ENCODE data around the gene HS3ST3B1. TPM values are rescaled to one million over a fixed set of nuclear protein-coding genes. Genes with fewer than 3 reads are reported as not detected.

The HS3ST3B1 gene
- total RNA-seq, 1 experiment from 2014 or later: 3.8 TPM

- TF ChIP-seq CTCF (IDR thresholded peaks at IDR 0.05; ENCODE audit: unreplicated experiment): peak; percentile 96
- Mint-ChIP-seq H3K4me3 (ENCODE audit: unreplicated experiment) (peak overlapping the region; percentile 90), H3K9me3 (ENCODE audit: unreplicated experiment) (no peaks in the 10 kb centered on the region), H3K27me3 (ENCODE audit: insufficient read depth, unreplicated experiment) (no peaks in the 10 kb centered on the region), H3K36me3 (ENCODE audit: insufficient read depth, unreplicated experiment) (peaks cover 8% of the 10 kb centered on the region), H3K27ac (ENCODE audit: low read depth, unreplicated experiment) (peak overlapping the region; percentile 39), H3K4me1 (ENCODE audit: insufficient read depth, unreplicated experiment) (peaks cover 13% of the 10 kb centered on the region)
- DNase-seq (ENCODE audit: unreplicated experiment): peak; percentile 86
- ChIA-PET CTCF (interaction anchor here (0.5 to 3.6 kb wide), 32 partner anchors 9 to 1626 kb away, joined by 3 to 50 read pairs (median 4); partner anchors contain the start of gene COX10), POLR2A (interaction anchor here (0.7 to 3.9 kb wide), 13 partner anchors 10 to 869 kb away, joined by 3 to 57 read pairs (median 5); partner anchors contain the start of gene COX10)
- intact Hi-C loops (cut with micrococcal nuclease): loop anchor here (1.0 to 10.0 kb wide), 9 partner anchors 95 to 1270 kb away; no protein-coding TSS in a partner anchor
- TSS peak; percentile 23 for BruUV-seq (replicated peaks)
These were observed 1.7 kb downstream of the HS3ST3B1 start for GRCh38 chr17:14302431-14303099.

- ChIA-PET POLR2A (interaction anchor here (0.7 to 3.8 kb wide), 5 partner anchors 242 to 868 kb away, joined by 3 to 57 read pairs (median 4); no protein-coding TSS in a partner anchor), CTCF (interaction anchor here (0.6 to 3.6 kb wide), 12 partner anchors 242 to 1273 kb away, joined by 3 to 50 read pairs (median 3); no protein-coding TSS in a partner anchor)
- intact Hi-C loops (cut with micrococcal nuclease): loop anchor here (5.0 to 10.0 kb wide), 6 partner anchors 96 to 1271 kb away; no protein-coding TSS in a partner anchor
- no TSS peak for BruUV-seq (replicated peaks)
- Mint-ChIP-seq H3K9me3 (ENCODE audit: unreplicated experiment) (no peaks in the 10 kb centered on the region), H3K4me1 (ENCODE audit: insufficient read depth, unreplicated experiment) (peaks cover 22% of the 10 kb centered on the region), H3K27me3 (ENCODE audit: insufficient read depth, unreplicated experiment) (no peaks in the 10 kb centered on the region), H3K27ac (ENCODE audit: low read depth, unreplicated experiment) (peak overlapping the region; percentile 39), H3K4me3 (ENCODE audit: unreplicated experiment) (peak overlapping the region; percentile 90), H3K36me3 (ENCODE audit: insufficient read depth, unreplicated experiment) (peaks cover 8% of the 10 kb centered on the region)
- DNase-seq (ENCODE audit: unreplicated experiment): no peak
- no peak for TF ChIP-seq CTCF (IDR thresholded peaks at IDR 0.05; ENCODE audit: unreplicated experiment)
These were observed 2.7 kb downstream of the HS3ST3B1 start for GRCh38 chr17:14303343-14304221.

- no peaks in the 10 kb centered on the region for H3K27me3 Mint-ChIP-seq (ENCODE audit: insufficient read depth, unreplicated experiment)
- H3K27ac Mint-ChIP-seq (ENCODE audit: low read depth, unreplicated experiment): no peak overlapping the region
- no peak for TF ChIP-seq CTCF (IDR thresholded peaks at IDR 0.05; ENCODE audit: unreplicated experiment)
- CTCF ChIA-PET: interaction anchor here (0.8 to 3.3 kb wide), 3 partner anchors 622 to 1274 kb away, joined by 3 to 25 read pairs (median 10); no protein-coding TSS in a partner anchor
- peaks cover 21% of the 10 kb centered on the region for H3K4me1 Mint-ChIP-seq (ENCODE audit: insufficient read depth, unreplicated experiment)
- no TSS peak for BruUV-seq (replicated peaks)
- H3K4me3 Mint-ChIP-seq (ENCODE audit: unreplicated experiment): no peak overlapping the region
- no peaks in the 10 kb centered on the region for H3K9me3 Mint-ChIP-seq (ENCODE audit: unreplicated experiment)
- no peak for DNase-seq (ENCODE audit: unreplicated experiment)
- POLR2A ChIA-PET: no interaction called here
- peaks cover 8% of the 10 kb centered on the region for H3K36me3 Mint-ChIP-seq (ENCODE audit: insufficient read depth, unreplicated experiment)
- intact Hi-C loops (cut with micrococcal nuclease): loop anchor here (5.0 to 10.0 kb wide), 6 partner anchors 97 to 1272 kb away; no protein-coding TSS in a partner anchor
These were observed 3.4 kb downstream of the HS3ST3B1 start for GRCh38 chr17:14304222-14304772.

All from MCF 10A (cell line).